Testis (tissue), 2 donors: ENCODE measurements around the gene RASA2.

ENCODE experiments used
- CTCF ChIP-seq, 3 experiments: fragments of 450-650 bp in 2 of 3; fragments of 200-600 bp in 1 of 3; sonication (generic) in 1 of 3; IDR thresholded peaks; one replicate each; pipeline ENCODE4 v1.5.1; 2016 to 2019; ENCODE audit warnings: antibody characterized with exemption in 3 of 3, mild to moderate bottlenecking in 2 of 3, moderate library complexity in 1 of 3
- POLR2A ChIP-seq: fragments of 450-650 bp; IDR thresholded peaks from one replicate; pipeline ENCODE4 v1.6.1; 2017; ENCODE audit warnings: antibody characterized with exemption, mild to moderate bottlenecking, moderate library complexity

- no peak for TF ChIP-seq CTCF (IDR thresholded peaks at IDR 0.05)
- TF ChIP-seq POLR2A, result no peak
Measured at GRCh38 chr3:141452773-141453172, 34.1 kb upstream of the RASA2 start.
